ENCODE measurements around the gene C1R.

C1R gene

GRCh38 chr12:7061596-7061995 lies 30.6 kb downstream of the C1R start:
- Histone ChIP-seq H4K8ac (ENCODE audit: low read depth, low read length) (no peak overlapping the region), H3K79me1 (ENCODE audit: low read length) (no peaks in the 10 kb centered on the region), H3K4ac (ENCODE audit: low read depth, low read length) (no peak overlapping the region), H2BK15ac (replicated peaks; ENCODE audit: low read depth) (no peak overlapping the region), H3K27me3 (ENCODE audit: insufficient read depth, low read length, poor library complexity) (no peaks in the 10 kb centered on the region), H2AK5ac (ENCODE audit: low read length) (no peak overlapping the region), H3K4me1 (ENCODE audit: control insufficient read depth, low read depth, low read length) (peaks cover 2% of the 10 kb centered on the region), H3K4me3 (ENCODE audit: low read length) (no peak overlapping the region), H3K56ac (ENCODE audit: low read length) (no peak overlapping the region), H2BK120ac (ENCODE audit: low read depth, low read length) (no peak overlapping the region), H3K36me3 (ENCODE audit: control insufficient read depth, insufficient read depth, low read length) (no peaks in the 10 kb centered on the region), H3K18ac (ENCODE audit: low read length) (no peak overlapping the region), H3K9ac (ENCODE audit: low read length) (no peak overlapping the region), H3K79me2 (ENCODE audit: control insufficient read depth, insufficient read depth, low read length) (no peaks in the 10 kb centered on the region), H2BK5ac (ENCODE audit: low read length) (no peak overlapping the region), H3K23ac (ENCODE audit: low read length) (no peak overlapping the region), H4K5ac (ENCODE audit: low read length) (no peak overlapping the region), H3K27ac (ENCODE audit: low read depth, low read length) (no peak overlapping the region), H3K4me2 (ENCODE audit: low read length) (no peak overlapping the region)
- WGBS (ENCODE audit: extremely low coverage, insufficient coverage, low lambda C conversion rate), result no CpG with 5 or more reads among the region's 7 CpGs
- DNase-seq, result no peak

- Histone ChIP-seq H3K27ac (ENCODE audit: low read depth, low read length) (no peak overlapping the region), H3K4me2 (ENCODE audit: low read length) (no peak overlapping the region), H2BK15ac (replicated peaks; ENCODE audit: low read depth) (no peak overlapping the region), H3K9ac (ENCODE audit: low read length) (no peak overlapping the region), H3K36me3 (ENCODE audit: control insufficient read depth, insufficient read depth, low read length) (no peaks in the 10 kb centered on the region), H3K56ac (ENCODE audit: low read length) (peak overlapping the region; percentile 19), H3K18ac (ENCODE audit: low read length) (no peak overlapping the region), H3K79me1 (ENCODE audit: low read length) (no peaks in the 10 kb centered on the region), H2BK5ac (ENCODE audit: low read length) (no peak overlapping the region), H3K23ac (ENCODE audit: low read length) (no peak overlapping the region), H4K5ac (ENCODE audit: low read length) (no peak overlapping the region), H2AK5ac (ENCODE audit: low read length) (no peak overlapping the region), H3K27me3 (ENCODE audit: insufficient read depth, low read length, poor library complexity) (no peaks in the 10 kb centered on the region), H4K8ac (ENCODE audit: low read depth, low read length) (no peak overlapping the region), H2BK120ac (ENCODE audit: low read depth, low read length) (no peak overlapping the region), H3K4me1 (ENCODE audit: control insufficient read depth, low read depth, low read length) (peaks cover 2% of the 10 kb centered on the region), H3K4me3 (ENCODE audit: low read length) (no peak overlapping the region), H3K79me2 (ENCODE audit: control insufficient read depth, insufficient read depth, low read length) (no peaks in the 10 kb centered on the region), H3K4ac (ENCODE audit: low read depth, low read length) (no peak overlapping the region)
- peak; percentile 14 for DNase-seq
- WGBS (ENCODE audit: extremely low coverage, insufficient coverage, low lambda C conversion rate), result no CpG with 5 or more reads among the region's 13 CpGs
Measured at GRCh38 chr12:7061138-7061537, 31.1 kb downstream of the C1R start.

GRCh38 chr12:7060353-7060954 lies 31.8 kb downstream of the C1R start, which contains the start of gene C1S:
C1S (plus strand) TSS chr12:7060718; CDS start chr12:7061913, 1,195 bp downstream.
- H3K9ac ChIP-seq (ENCODE audit: low read length), result peak within 1 kb of the TSS; percentile 26
- peaks cover 2% of the 10 kb centered on the region for H3K4me1 ChIP-seq (ENCODE audit: control insufficient read depth, low read depth, low read length)
- H2BK120ac ChIP-seq (ENCODE audit: low read depth, low read length), result no peak within 1 kb of the TSS
- no peak within 1 kb of the TSS for H3K4me3 ChIP-seq (ENCODE audit: low read length)
- H3K23ac ChIP-seq (ENCODE audit: low read length), result no peak within 1 kb of the TSS
- no peak within 1 kb of the TSS for H3K4ac ChIP-seq (ENCODE audit: low read depth, low read length)
- no peak within 1 kb of the TSS for H2AK5ac ChIP-seq (ENCODE audit: low read length)
- H3K27ac ChIP-seq (ENCODE audit: low read depth, low read length), result no peak within 1 kb of the TSS
- peak within 1 kb of the TSS; percentile 79 for H3K18ac ChIP-seq (ENCODE audit: low read length)
- no peaks in the 10 kb centered on the region for H3K36me3 ChIP-seq (ENCODE audit: control insufficient read depth, insufficient read depth, low read length)
- no peak within 1 kb of the TSS for H2BK15ac ChIP-seq (replicated peaks; ENCODE audit: low read depth)
- H2BK5ac ChIP-seq (ENCODE audit: low read length), result no peak within 1 kb of the TSS
- no peak within 1 kb of the TSS for H4K5ac ChIP-seq (ENCODE audit: low read length)
- no peaks in the 10 kb centered on the region for H3K79me2 ChIP-seq (ENCODE audit: control insufficient read depth, insufficient read depth, low read length)
- DNase-seq, result peak; percentile 94
- H3K27me3 ChIP-seq (ENCODE audit: insufficient read depth, low read length, poor library complexity), result no peaks in the 10 kb centered on the region
- no CpG with 5 or more reads among the region's 10 CpGs for WGBS (ENCODE audit: extremely low coverage, insufficient coverage, low lambda C conversion rate)
- no peaks in the 10 kb centered on the region for H3K79me1 ChIP-seq (ENCODE audit: low read length)
- H3K4me2 ChIP-seq (ENCODE audit: low read length), result no peak within 1 kb of the TSS
- no peak within 1 kb of the TSS for H4K8ac ChIP-seq (ENCODE audit: low read depth, low read length)
- peak within 1 kb of the TSS; percentile 19 for H3K56ac ChIP-seq (ENCODE audit: low read length)

- H3K79me2 ChIP-seq (ENCODE audit: control insufficient read depth, insufficient read depth, low read length), result no peaks in the 10 kb centered on the region
- H3K27ac ChIP-seq (ENCODE audit: low read depth, low read length), result no peak overlapping the region
- no peak overlapping the region for H4K5ac ChIP-seq (ENCODE audit: low read length)
- H3K36me3 ChIP-seq (ENCODE audit: control insufficient read depth, insufficient read depth, low read length), result no peaks in the 10 kb centered on the region
- H4K8ac ChIP-seq (ENCODE audit: low read depth, low read length), result no peak overlapping the region
- H2BK15ac ChIP-seq (replicated peaks; ENCODE audit: low read depth), result no peak overlapping the region
- no peak overlapping the region for H2AK5ac ChIP-seq (ENCODE audit: low read length)
- H3K79me1 ChIP-seq (ENCODE audit: low read length), result no peaks in the 10 kb centered on the region
- no peak overlapping the region for H3K23ac ChIP-seq (ENCODE audit: low read length)
- no peak overlapping the region for H2BK5ac ChIP-seq (ENCODE audit: low read length)
- H3K18ac ChIP-seq (ENCODE audit: low read length), result no peak overlapping the region
- WGBS (ENCODE audit: extremely low coverage, insufficient coverage, low lambda C conversion rate), result no CpG with 5 or more reads among the region's 4 CpGs
- no peak overlapping the region for H2BK120ac ChIP-seq (ENCODE audit: low read depth, low read length)
- no peak overlapping the region for H3K4me3 ChIP-seq (ENCODE audit: low read length)
- no peak for DNase-seq
- peaks cover 2% of the 10 kb centered on the region for H3K4me1 ChIP-seq (ENCODE audit: control insufficient read depth, low read depth, low read length)
- no peak overlapping the region for H3K4me2 ChIP-seq (ENCODE audit: low read length)
- no peak overlapping the region for H3K9ac ChIP-seq (ENCODE audit: low read length)
- no peak overlapping the region for H3K4ac ChIP-seq (ENCODE audit: low read depth, low read length)
- no peaks in the 10 kb centered on the region for H3K27me3 ChIP-seq (ENCODE audit: insufficient read depth, low read length, poor library complexity)
- no peak overlapping the region for H3K56ac ChIP-seq (ENCODE audit: low read length)
Measured at GRCh38 chr12:7059780-7060179, 32.5 kb downstream of the C1R start.

GRCh38 chr12:7058850-7059395 lies 33.3 kb downstream of the C1R start:
- no peaks in the 10 kb centered on the region for H3K79me1 ChIP-seq (ENCODE audit: low read length)
- no peak overlapping the region for H2BK120ac ChIP-seq (ENCODE audit: low read depth, low read length)
- H2AK5ac ChIP-seq (ENCODE audit: low read length), result no peak overlapping the region
- no peak overlapping the region for H3K4ac ChIP-seq (ENCODE audit: low read depth, low read length)
- no peak overlapping the region for H3K9ac ChIP-seq (ENCODE audit: low read length)
- H3K36me3 ChIP-seq (ENCODE audit: control insufficient read depth, insufficient read depth, low read length), result no peaks in the 10 kb centered on the region
- H3K27ac ChIP-seq (ENCODE audit: low read depth, low read length), result no peak overlapping the region
- no peak overlapping the region for H4K8ac ChIP-seq (ENCODE audit: low read depth, low read length)
- H3K56ac ChIP-seq (ENCODE audit: low read length), result no peak overlapping the region
- no peaks in the 10 kb centered on the region for H3K79me2 ChIP-seq (ENCODE audit: control insufficient read depth, insufficient read depth, low read length)
- no CpG with 5 or more reads among the region's 9 CpGs for WGBS (ENCODE audit: extremely low coverage, insufficient coverage, low lambda C conversion rate)
- H4K5ac ChIP-seq (ENCODE audit: low read length), result no peak overlapping the region
- peaks cover 2% of the 10 kb centered on the region for H3K4me1 ChIP-seq (ENCODE audit: control insufficient read depth, low read depth, low read length)
- no peak overlapping the region for H2BK5ac ChIP-seq (ENCODE audit: low read length)
- no peak overlapping the region for H3K18ac ChIP-seq (ENCODE audit: low read length)
- H3K23ac ChIP-seq (ENCODE audit: low read length), result no peak overlapping the region
- no peaks in the 10 kb centered on the region for H3K27me3 ChIP-seq (ENCODE audit: insufficient read depth, low read length, poor library complexity)
- H3K4me3 ChIP-seq (ENCODE audit: low read length), result no peak overlapping the region
- DNase-seq, result no peak
- H2BK15ac ChIP-seq (replicated peaks; ENCODE audit: low read depth), result no peak overlapping the region
- H3K4me2 ChIP-seq (ENCODE audit: low read length), result no peak overlapping the region
